PFSK-1 (cell line): ENCODE data around the gene GNA15.

ENCODE experiments used
- POLR2AphosphoS5 ChIP-seq: IDR thresholded peaks from 2 replicates; pipeline ENCODE4 v1.6.1; 2012; ENCODE audit warnings: low read depth, mild to moderate bottlenecking, control low read depth, low read length, moderate library complexity
- SIN3A ChIP-seq: IDR thresholded peaks from 2 replicates; pipeline ENCODE4 v1.6.1; 2012; ENCODE audit warnings: mild to moderate bottlenecking, low read length, moderate library complexity, borderline replicate concordance; ENCODE audit not compliant: insufficient read depth
- TAF1 ChIP-seq: IDR thresholded peaks from 2 replicates; pipeline ENCODE4 v1.6.1; 2012; ENCODE audit warnings: low read length, control low read depth, borderline replicate concordance; ENCODE audit not compliant: insufficient read depth

- no peak for TF ChIP-seq TAF1
- no peak for TF ChIP-seq SIN3A
- no peak for TF ChIP-seq POLR2AphosphoS5
Measured at GRCh38 chr19:3201911-3202310, 66.1 kb downstream of the GNA15 start.
